Epithelial cell of umbilical artery (primary cell): ENCODE data around the gene NOXA1. TPM values are rescaled to one million over a fixed set of nuclear protein-coding genes. Genes with fewer than 3 reads are reported as not detected.

Experiments used
- total RNA-seq: library from RNA; depleted of rRNA; stranded (reverse); fragments of >200 nt; gene quantifications from 2 replicates; pipeline ENCODE4 v1.2.3, GENCODE V29; 2014

NOXA1 gene, protein sequence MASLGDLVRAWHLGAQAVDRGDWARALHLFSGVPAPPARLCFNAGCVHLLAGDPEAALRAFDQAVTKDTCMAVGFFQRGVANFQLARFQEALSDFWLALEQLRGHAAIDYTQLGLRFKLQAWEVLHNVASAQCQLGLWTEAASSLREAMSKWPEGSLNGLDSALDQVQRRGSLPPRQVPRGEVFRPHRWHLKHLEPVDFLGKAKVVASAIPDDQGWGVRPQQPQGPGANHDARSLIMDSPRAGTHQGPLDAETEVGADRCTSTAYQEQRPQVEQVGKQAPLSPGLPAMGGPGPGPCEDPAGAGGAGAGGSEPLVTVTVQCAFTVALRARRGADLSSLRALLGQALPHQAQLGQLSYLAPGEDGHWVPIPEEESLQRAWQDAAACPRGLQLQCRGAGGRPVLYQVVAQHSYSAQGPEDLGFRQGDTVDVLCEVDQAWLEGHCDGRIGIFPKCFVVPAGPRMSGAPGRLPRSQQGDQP
- total RNA-seq: 0.46 and 0.65 TPM in 2 replicates

DNA sequence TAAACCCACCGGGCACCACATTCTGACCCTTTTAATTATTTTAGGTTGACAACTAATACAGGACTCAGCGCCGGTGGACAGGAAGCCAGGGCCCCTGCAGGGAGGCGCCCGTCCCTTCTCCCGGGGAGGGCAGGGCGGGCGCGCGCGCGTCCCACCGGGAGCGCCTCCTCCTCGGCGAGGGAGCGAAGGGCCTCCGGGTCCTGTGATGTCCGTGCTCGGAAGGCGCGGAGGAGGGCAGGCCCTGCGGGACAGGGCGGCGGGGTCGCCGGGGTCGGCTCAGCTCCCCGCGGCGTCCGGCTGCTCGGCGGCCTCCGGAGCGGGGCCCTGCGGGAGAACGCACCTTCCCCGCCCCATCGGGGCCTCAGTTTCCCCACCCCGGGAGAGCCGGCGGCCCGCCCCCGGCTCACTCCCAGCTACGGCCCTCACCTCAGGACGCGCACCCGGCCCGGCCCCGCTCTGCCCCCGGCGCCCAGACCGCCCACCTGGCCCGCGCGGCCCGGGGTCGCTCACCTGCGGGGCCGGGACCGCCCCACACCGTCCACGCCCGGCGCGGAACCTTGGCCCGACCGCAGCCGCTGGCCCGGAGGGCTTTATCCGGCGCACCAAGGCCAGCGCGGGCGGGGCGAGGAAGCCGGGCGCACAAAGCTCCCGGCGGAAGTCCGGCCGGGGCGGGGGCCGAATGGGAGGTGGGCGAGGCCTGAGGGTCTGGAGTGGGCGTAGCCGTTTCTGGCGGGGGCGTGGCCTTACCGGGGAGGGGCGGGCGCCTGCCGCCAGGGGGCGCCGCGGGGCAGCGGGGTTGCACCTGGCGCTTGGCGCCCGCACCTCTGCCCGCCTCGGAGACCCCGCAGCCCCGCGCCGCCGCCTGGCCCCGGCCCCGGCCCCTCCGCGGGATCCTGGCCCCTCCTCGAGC lies at the start of gene NOXA1, which contains the start of gene EXD3:
Gene NOXA1 (plus strand): TSS at position 790 of the 910 bp plus-strand sequence. CDS start 137 bp downstream, outside the sequence.
Gene EXD3 (minus strand): TSS at position 559 of the 910 bp plus-strand sequence. CDS start 27,805 bp downstream, outside the sequence.

DNA sequence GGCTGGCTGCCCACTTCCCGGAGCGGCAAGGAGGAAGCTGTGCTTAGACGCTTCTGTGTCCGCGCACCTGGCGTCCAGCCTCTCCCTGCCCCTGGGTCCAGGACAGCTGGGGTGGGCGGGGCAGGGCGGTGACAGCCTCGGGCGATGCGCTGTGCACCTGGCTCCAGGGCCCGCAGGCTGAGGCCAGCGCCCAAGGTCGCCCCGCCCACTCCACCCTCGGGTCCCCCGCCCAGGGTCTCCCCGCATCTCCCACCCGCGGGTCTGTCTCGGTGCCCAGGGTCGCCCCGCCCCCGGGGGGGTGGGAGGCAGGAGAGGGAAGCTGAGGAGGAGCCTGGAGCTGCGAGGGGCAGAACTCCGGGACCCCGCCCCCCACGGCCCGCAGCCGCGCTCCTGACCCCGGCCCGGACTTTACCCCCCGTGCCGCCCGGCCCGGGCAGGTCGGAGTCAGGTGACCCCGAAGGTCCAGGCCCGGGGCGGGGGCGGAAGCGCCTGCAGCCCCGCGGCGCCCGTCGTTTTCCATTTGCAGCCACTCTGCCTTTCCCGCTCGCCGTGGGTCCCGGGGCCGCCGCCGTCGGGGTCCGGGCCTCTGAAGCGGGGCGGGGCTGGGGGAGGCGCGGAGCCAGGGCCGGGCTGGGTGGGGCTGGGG lies 18.2 kb downstream of the NOXA1 start, which contains the start of gene ENTPD8:
Gene ENTPD8 (minus strand): TSS at position 69 of the 646 bp plus-strand sequence. CDS start 3,072 bp downstream, outside the sequence.

DNA sequence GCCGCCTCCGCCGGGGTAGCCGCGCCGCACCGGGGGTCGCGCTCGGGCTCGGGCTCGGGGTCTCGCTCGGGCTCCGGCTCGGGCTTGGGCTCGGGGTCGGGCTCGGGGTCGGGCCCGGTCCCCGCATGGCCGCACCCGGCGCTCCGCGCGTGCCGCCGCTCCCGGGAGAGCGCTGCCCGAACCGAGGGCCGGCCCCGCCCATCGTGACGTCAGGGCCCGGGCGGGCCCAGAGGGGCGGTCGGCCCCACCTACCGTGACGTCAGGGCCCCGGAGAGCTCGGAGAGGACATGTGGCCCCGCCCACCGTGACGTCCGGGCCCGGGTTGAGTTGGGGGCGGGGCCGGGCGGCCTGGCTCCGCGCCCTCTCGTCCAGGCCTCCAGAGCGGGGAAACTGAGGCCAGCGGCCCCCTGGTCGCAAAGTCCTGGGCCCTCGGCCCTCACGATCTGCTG lies 36.0 kb downstream of the NOXA1 start, which contains the start of gene NSMF:
Gene NSMF (minus strand): TSS at position 183 of the 449 bp plus-strand sequence. CDS start 232 bp downstream, outside the sequence.

Other genes with a start within 250 kb of the NOXA1 start
- gene ANAPC2, start 234.8 kb upstream of the NOXA1 start, total RNA-seq: 22.7 and 24.6 TPM in 2 replicates
- 105 and 126 TPM in 2 replicates for gene SSNA1, start 234.7 kb upstream of the NOXA1 start, total RNA-seq
- 4.6 and 5.5 TPM in 2 replicates for gene TPRN, start 222.7 kb upstream of the NOXA1 start, total RNA-seq
- gene TMEM203, start 217.7 kb upstream of the NOXA1 start, total RNA-seq: 30.9 and 34.1 TPM in 2 replicates
- gene NDOR1, start 217.7 kb upstream of the NOXA1 start, total RNA-seq: 3.6 TPM in 2 replicates
- 0.32 TPM in 1 of 2 replicates, not detected in the other for gene RNF208, start 201.2 kb upstream of the NOXA1 start, total RNA-seq
- 0.32 TPM in 1 of 2 replicates, not detected in the other for gene CYSRT1, start 198.2 kb upstream of the NOXA1 start, total RNA-seq
- not detected in 2 replicates for gene RNF224, start 195.9 kb upstream of the NOXA1 start, total RNA-seq
- not detected in 2 replicates for gene SLC34A3, start 192.5 kb upstream of the NOXA1 start, total RNA-seq
- 222 and 249 TPM in 2 replicates for gene TUBB4B, start 182.1 kb upstream of the NOXA1 start, total RNA-seq
- not detected in 2 replicates for gene STPG3, start 172.1 kb upstream of the NOXA1 start, total RNA-seq
- 61.4 and 67.0 TPM in 2 replicates for gene NELFB, start 168.1 kb upstream of the NOXA1 start, total RNA-seq
- 29.3 and 39.0 TPM in 2 replicates for gene TOR4A, start 145.7 kb upstream of the NOXA1 start, total RNA-seq
- 25.1 and 46.1 TPM in 2 replicates for gene NRARP, start 121.1 kb upstream of the NOXA1 start, total RNA-seq
- 18.8 and 22.0 TPM in 2 replicates for gene EXD3, start 231 bp upstream of the NOXA1 start, total RNA-seq
- not detected in 2 replicates for gene ENTPD8, start 18.0 kb downstream of the NOXA1 start, total RNA-seq
- 17.9 and 19.0 TPM in 2 replicates for gene NSMF, start 35.9 kb downstream of the NOXA1 start, total RNA-seq
- gene PNPLA7, start 127.0 kb downstream of the NOXA1 start, total RNA-seq: under 0.01 and 0.15 TPM in 2 replicates
- gene MRPL41, start 128.5 kb downstream of the NOXA1 start, total RNA-seq: 45.3 and 64.6 TPM in 2 replicates
- gene DPH7, start 155.5 kb downstream of the NOXA1 start, total RNA-seq: 19.8 and 27.8 TPM in 2 replicates
- 25.4 and 25.7 TPM in 2 replicates for gene ZMYND19, start 167.1 kb downstream of the NOXA1 start, total RNA-seq
- gene ARRDC1, start 182.3 kb downstream of the NOXA1 start, total RNA-seq: 21.3 and 21.8 TPM in 2 replicates
- 51.8 and 59.8 TPM in 2 replicates for gene EHMT1, start 195.6 kb downstream of the NOXA1 start, total RNA-seq